RWPE1 (cell line): ENCODE measurements around the gene SCAMP1.

ENCODE experiments used
- CTCF ChIA-PET: fragments of 350-600 bp; sonication (Branson Sonifier 250); formaldehyde crosslinking; extraction: SDS; loops from one replicate; lab custom pipeline; 2021; lab: Yijun Ruan, JAX
- POLR2A ChIA-PET: fragments of 400-600 bp; formaldehyde crosslinking; extraction: SDS; loops from one replicate; lab custom pipeline; 2020; ENCODE audit warnings: antibody characterized with exemption; ENCODE audit not compliant: low non-redundant PET; lab: Yijun Ruan, JAX
- DNase-seq: peaks from one replicate; pipeline ENCODE4 v3.0.0; 2012; ENCODE audit warnings: low spot score
- H3K27ac ChIP-seq: fragments of 450-650 bp; 2 replicates; pipeline ENCODE4 v1.5.1; 2017
- TF ChIP-seq, protein P1 (sequence below): fragments of 450-650 bp; conservative IDR thresholded peaks from 2 replicates; pipeline ENCODE4 v1.5.1; 2017; ENCODE audit warnings: low read depth, mild to moderate bottlenecking

The SCAMP1 gene

DNA sequence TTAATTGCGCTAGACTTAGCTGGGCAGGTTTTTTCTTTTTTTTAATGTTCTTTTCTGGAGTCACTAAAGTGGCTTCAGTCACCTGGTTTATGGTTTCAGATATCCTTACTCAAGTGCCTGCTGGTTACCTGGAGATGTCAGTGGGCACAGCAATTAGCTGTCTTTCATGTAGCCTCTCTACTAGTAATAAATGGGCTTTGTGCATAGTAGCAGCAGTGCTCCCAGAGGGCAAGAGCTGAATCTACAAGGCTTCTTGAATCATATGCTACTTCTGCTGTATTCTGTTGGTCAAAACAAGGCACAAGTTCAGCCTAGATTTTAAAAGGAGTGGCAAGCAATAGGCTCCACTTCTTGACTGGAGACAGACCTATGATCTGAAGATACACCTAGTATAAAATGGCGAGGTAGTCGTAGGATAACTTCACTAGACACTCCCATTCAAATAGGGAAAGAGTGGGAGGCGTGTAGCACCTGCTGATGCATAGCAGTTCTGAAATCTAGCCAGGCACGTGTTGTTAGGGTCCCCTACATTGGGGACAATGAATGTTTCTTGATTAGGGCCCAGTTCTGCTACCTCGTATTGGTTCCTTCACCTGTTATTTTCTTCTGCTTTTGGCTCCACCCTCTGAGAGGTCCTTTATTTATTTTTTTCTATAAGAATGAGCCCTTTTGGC is 7.0 kb downstream of the SCAMP1 start:
- TF ChIP-seq, protein P1, sequence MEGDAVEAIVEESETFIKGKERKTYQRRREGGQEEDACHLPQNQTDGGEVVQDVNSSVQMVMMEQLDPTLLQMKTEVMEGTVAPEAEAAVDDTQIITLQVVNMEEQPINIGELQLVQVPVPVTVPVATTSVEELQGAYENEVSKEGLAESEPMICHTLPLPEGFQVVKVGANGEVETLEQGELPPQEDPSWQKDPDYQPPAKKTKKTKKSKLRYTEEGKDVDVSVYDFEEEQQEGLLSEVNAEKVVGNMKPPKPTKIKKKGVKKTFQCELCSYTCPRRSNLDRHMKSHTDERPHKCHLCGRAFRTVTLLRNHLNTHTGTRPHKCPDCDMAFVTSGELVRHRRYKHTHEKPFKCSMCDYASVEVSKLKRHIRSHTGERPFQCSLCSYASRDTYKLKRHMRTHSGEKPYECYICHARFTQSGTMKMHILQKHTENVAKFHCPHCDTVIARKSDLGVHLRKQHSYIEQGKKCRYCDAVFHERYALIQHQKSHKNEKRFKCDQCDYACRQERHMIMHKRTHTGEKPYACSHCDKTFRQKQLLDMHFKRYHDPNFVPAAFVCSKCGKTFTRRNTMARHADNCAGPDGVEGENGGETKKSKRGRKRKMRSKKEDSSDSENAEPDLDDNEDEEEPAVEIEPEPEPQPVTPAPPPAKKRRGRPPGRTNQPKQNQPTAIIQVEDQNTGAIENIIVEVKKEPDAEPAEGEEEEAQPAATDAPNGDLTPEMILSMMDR: no peak
- no peak overlapping the region for H3K27ac ChIP-seq
- ChIA-PET CTCF (interaction anchor here (0.5 to 0.7 kb wide), 2 partner anchors 14 to 283 kb away, joined by 3 read pairs; no protein-coding TSS in a partner anchor), POLR2A (no interaction called here)
- no peak for DNase-seq

DNA sequence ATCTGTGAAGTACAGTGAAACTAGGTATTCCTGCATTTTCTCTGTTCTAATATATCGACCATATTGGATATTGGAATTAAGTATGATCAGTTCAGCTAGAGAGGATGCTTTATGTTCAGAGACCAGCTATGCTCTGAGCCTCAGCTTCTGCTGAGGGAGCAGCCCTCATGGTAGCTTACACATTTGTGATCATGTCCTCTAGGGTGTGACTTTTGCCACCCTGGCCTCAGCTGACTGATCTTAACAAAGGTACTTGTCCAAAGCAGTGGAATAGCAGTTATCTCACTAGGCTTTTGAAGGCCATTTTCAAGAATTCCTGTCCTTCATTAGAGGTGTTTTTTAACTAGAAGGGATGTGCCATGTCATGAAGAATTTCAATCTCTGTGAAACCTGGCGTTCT is 9.3 kb downstream of the SCAMP1 start:
- POLR2A ChIA-PET: no interaction called here
- DNase-seq: no peak
- TF ChIP-seq, protein P1: no peak
- CTCF ChIA-PET: no interaction called here
- no peak overlapping the region for H3K27ac ChIP-seq

DNA sequence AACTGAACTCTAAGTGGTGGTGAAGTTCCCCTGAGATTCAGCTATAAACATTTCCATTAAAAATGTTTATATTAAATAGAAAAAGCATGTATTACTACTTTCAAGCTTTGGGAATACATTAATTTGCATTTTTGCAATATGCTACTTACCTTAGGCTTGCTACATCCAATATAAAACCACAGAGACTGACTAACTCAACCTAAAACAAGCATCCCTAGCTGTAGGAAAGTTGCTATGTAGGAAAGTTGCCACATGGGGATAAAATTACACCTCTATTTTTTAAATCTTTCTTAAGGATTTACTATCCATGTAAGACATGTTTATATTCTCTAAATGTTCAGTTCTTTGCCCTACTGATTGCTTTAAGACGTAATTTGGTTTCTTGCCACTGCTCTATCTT is 12.8 kb downstream of the SCAMP1 start:
- H3K27ac ChIP-seq: no peak overlapping the region
- no peak for DNase-seq
- TF ChIP-seq, protein P1: no peak
- CTCF ChIA-PET: interaction anchor here (0.6 to 1.4 kb wide), 4 partner anchors 12 to 841 kb away, joined by 3 to 5 read pairs (median 4); partner anchors contain the start of gene SCAMP1
- POLR2A ChIA-PET: no interaction called here

DNA sequence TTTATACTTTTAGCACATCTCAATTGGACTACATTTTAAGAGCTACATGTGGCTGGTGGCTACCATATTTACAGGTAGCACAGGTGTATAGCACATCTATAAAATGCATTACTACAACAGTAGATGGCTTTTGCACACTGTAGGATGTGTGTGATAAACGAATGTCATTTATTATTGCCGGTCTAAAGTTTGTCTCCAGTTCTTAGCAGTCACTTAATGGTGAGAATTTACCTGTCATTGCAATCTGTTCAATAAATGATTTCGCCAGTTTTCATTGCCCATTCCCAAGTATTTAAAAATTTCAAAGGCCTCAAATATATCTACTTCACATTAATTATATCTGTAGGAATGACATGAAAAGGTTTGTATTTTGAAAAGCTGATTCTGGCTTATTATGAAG is 15.9 kb downstream of the SCAMP1 start:
- ChIA-PET CTCF (no interaction called here), POLR2A (no interaction called here)
- TF ChIP-seq, protein P1: no peak
- no peak overlapping the region for H3K27ac ChIP-seq
- no peak for DNase-seq

DNA sequence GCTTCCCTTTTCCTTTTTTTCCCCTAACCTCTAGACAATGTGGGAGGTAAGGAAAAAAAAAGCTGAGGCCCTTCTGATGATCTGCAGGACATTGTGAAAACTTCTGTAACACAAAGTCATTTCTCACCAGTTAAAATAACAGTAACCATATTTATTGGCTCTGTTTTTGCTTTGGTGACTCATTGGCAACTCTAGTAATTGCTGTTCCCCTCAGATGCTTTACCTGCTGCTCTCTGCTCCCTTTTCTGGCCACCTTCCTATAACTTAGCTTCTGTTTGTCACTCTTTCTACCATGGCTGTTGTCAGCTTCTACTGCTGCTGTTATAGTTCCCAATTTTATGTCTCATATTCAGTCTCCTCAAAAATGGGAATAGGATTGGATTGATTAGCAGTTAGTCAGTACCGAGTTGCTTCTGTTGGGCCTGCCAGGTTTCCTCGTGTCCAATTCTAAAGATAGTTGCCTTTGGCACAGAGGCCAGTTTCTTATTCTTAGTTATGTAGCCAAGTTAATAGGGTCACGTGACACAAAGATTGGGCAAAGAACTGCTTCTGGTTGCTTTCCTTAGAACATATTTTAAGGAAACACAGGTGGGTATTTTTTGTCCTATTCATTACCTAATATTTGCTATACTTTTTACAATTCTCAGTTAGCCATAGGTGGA is 16.8 kb downstream of the SCAMP1 start:
- ChIA-PET POLR2A (no interaction called here), CTCF (no interaction called here)
- TF ChIP-seq, protein P1: no peak
- no peak overlapping the region for H3K27ac ChIP-seq
- DNase-seq: no peak

DNA sequence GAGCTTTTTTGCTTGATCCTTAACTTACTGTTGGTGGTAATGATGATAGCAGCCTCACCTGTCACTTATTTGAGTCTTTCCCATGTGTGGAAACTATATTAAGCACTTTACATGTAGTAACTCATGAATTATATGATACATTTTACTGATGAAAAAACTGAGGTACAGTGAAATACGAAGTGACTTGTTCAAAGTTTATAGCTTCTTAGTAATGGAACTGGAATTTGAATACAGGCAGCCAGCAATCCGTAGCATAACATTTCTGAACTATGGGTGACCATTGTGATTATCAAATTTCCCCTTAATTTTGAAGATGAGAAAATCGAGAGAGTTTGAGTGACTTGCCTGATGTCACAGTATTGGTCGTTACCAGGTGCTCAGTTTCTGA is 17.3 kb downstream of the SCAMP1 start:
- ChIA-PET POLR2A (no interaction called here), CTCF (no interaction called here)
- H3K27ac ChIP-seq: no peak overlapping the region
- TF ChIP-seq, protein P1: no peak
- no peak for DNase-seq
